ENCODE data around the gene KRTAP4-5. TPM values are rescaled to one million over a fixed set of nuclear protein-coding genes. Genes with fewer than 3 reads are reported as not detected.

Gene KRTAP4-5
- polyA plus RNA-seq, 1 donor (not counting 4 experiments of a cell fraction or from before 2014, with no cell fraction given): not detected

Small RNA genes lying within 50 kb of the gene (small RNA-seq; reads per million reads assigned to genes)
- 0 reads per million in 3 experiments for gene KRTAP4-17P (ENCODE audit: insufficient read length in 3 of 3, low read depth in 3 of 3, low replicate concordance in 1 of 3)

Other genes with a start within 250 kb of the KRTAP4-5 start
- 8.2 to 14.4 TPM (median 9.3 TPM) in 3 replicates for gene KRT23, start 212.2 kb downstream of the KRTAP4-5 start, polyA plus RNA-seq
- 0.05 TPM in 1 of 3 replicates, not detected in the others for gene KRT39, start 182.9 kb downstream of the KRTAP4-5 start, polyA plus RNA-seq
- 0.03 TPM in 2 of 3 replicates, not detected in the other for gene KRT40, start 165.5 kb downstream of the KRTAP4-5 start, polyA plus RNA-seq
- gene KRTAP3-3, start 155.7 kb downstream of the KRTAP4-5 start, polyA plus RNA-seq: not detected in 3 replicates
- not detected in 3 replicates for gene KRTAP3-2, start 149.9 kb downstream of the KRTAP4-5 start, polyA plus RNA-seq
- not detected in 3 replicates for gene KRTAP3-1, start 140.7 kb downstream of the KRTAP4-5 start, polyA plus RNA-seq
- 0.05 to 0.23 TPM (median 0.08 TPM) in 3 replicates for gene KRTAP1-5, start 122.6 kb downstream of the KRTAP4-5 start, polyA plus RNA-seq
- gene KRTAP1-4, start 119.6 kb downstream of the KRTAP4-5 start, polyA plus RNA-seq: not detected in 3 replicates
- not detected in 3 replicates for gene KRTAP1-3, start 115.0 kb downstream of the KRTAP4-5 start, polyA plus RNA-seq
- gene KRTAP1-1, start 108.4 kb downstream of the KRTAP4-5 start, polyA plus RNA-seq: 0.07 to 0.13 TPM in 2 of 3 replicates, not detected in the other
- not detected in 3 replicates for gene KRTAP2-1, start 102.5 kb downstream of the KRTAP4-5 start, polyA plus RNA-seq
- gene KRTAP2-2, start 94.6 kb downstream of the KRTAP4-5 start, polyA plus RNA-seq: not detected in 3 replicates
- 8.4 to 21.3 TPM (median 9.0 TPM) in 3 replicates for gene KRTAP2-3, start 89.7 kb downstream of the KRTAP4-5 start, polyA plus RNA-seq
- gene KRTAP2-4, start 83.9 kb downstream of the KRTAP4-5 start, polyA plus RNA-seq: 0.12 TPM in 1 of 3 replicates, not detected in the others
- not detected in 3 replicates for gene KRTAP4-7, start 65.7 kb downstream of the KRTAP4-5 start, polyA plus RNA-seq
- not detected in 3 replicates for gene KRTAP4-8, start 51.7 kb downstream of the KRTAP4-5 start, polyA plus RNA-seq
- not detected in 3 replicates for gene KRTAP4-16, start 47.6 kb downstream of the KRTAP4-5 start, polyA plus RNA-seq
- not detected in 3 replicates for gene KRTAP4-9, start 44.4 kb downstream of the KRTAP4-5 start, polyA plus RNA-seq
- not detected in 3 replicates for gene KRTAP4-11, start 31.5 kb downstream of the KRTAP4-5 start, polyA plus RNA-seq
- not detected in 3 replicates for gene KRTAP4-12, start 25.6 kb downstream of the KRTAP4-5 start, polyA plus RNA-seq
- gene KRTAP4-6, start 9.3 kb downstream of the KRTAP4-5 start, polyA plus RNA-seq: not detected in 3 replicates
- not detected in 3 replicates for gene KRTAP4-4, start 10.9 kb upstream of the KRTAP4-5 start, polyA plus RNA-seq
- gene KRTAP4-3, start 18.4 kb upstream of the KRTAP4-5 start, polyA plus RNA-seq: not detected in 3 replicates
- not detected in 3 replicates for gene KRTAP4-2, start 28.4 kb upstream of the KRTAP4-5 start, polyA plus RNA-seq
- not detected in 3 replicates for gene KRTAP4-1, start 35.1 kb upstream of the KRTAP4-5 start, polyA plus RNA-seq
- gene KRTAP9-1, start 40.1 kb upstream of the KRTAP4-5 start, polyA plus RNA-seq: not detected in 3 replicates
- gene KRTAP9-2, start 76.8 kb upstream of the KRTAP4-5 start, polyA plus RNA-seq: not detected in 3 replicates
- gene KRTAP9-3, start 82.6 kb upstream of the KRTAP4-5 start, polyA plus RNA-seq: not detected in 3 replicates
- not detected in 3 replicates for gene KRTAP9-8, start 88.2 kb upstream of the KRTAP4-5 start, polyA plus RNA-seq
- gene KRTAP9-4, start 99.9 kb upstream of the KRTAP4-5 start, polyA plus RNA-seq: not detected in 3 replicates
- not detected in 3 replicates for gene KRTAP9-9, start 105.6 kb upstream of the KRTAP4-5 start, polyA plus RNA-seq
- gene KRTAP9-6, start 115.6 kb upstream of the KRTAP4-5 start, polyA plus RNA-seq: not detected in 3 replicates
- not detected in 3 replicates for gene KRTAP9-7, start 125.9 kb upstream of the KRTAP4-5 start, polyA plus RNA-seq
- gene KRTAP29-1, start 153.0 kb upstream of the KRTAP4-5 start, polyA plus RNA-seq: not detected in 3 replicates
- gene KRTAP16-1, start 159.5 kb upstream of the KRTAP4-5 start, polyA plus RNA-seq: not detected in 3 replicates
- gene KRTAP17-1, start 165.9 kb upstream of the KRTAP4-5 start, polyA plus RNA-seq: not detected in 3 replicates
- 0.14 TPM in 1 of 3 replicates, not detected in the others for gene KRT33A, start 201.0 kb upstream of the KRTAP4-5 start, polyA plus RNA-seq
- gene KRT33B, start 220.0 kb upstream of the KRTAP4-5 start, polyA plus RNA-seq: 0.18 to 0.33 TPM (median 0.21 TPM) in 3 replicates
- 4.4 to 4.8 TPM (median 4.6 TPM) in 3 replicates for gene KRT34, start 232.5 kb upstream of the KRTAP4-5 start, polyA plus RNA-seq
- 20.5 to 45.2 TPM (median 24.9 TPM) in 3 replicates for gene KRT31, start 247.8 kb upstream of the KRTAP4-5 start, polyA plus RNA-seq